Transverse colon (tissue), 4 donors: ENCODE results near the gene SLC4A2.
A peak's percentile ranks its signal among the peaks of the same experiment; 100 is the strongest.

Source experiments
- CTCF ChIP-seq, 5 experiments: fragments of 200-600 bp in 3 of 5; fragments of 450-650 bp in 2 of 5; sonication (generic) in 3 of 5; IDR thresholded peaks; 1 replicate in 2 of 5; 2 replicates in 3 of 5; pipeline ENCODE4 v1.5.1; 2016 to 2017; ENCODE audit warnings: antibody characterized with exemption in 5 of 5, inconsistent platforms in 3 of 5, mild to moderate bottlenecking in 2 of 5, moderate library complexity in 1 of 5
- EP300 ChIP-seq: sonication (generic); formaldehyde crosslinking; IDR thresholded peaks from one replicate; pipeline ENCODE4 v1.6.1; 2017; ENCODE audit warnings: antibody characterized with exemption, low read depth
- POLR2A ChIP-seq: fragments of 450-650 bp; IDR thresholded peaks from one replicate; pipeline ENCODE4 v1.6.1; 2016; ENCODE audit warnings: antibody characterized with exemption, mild to moderate bottlenecking, moderate library complexity
- POLR2AphosphoS5 ChIP-seq, 3 donors: sonication (generic); formaldehyde crosslinking; IDR thresholded peaks; one replicate each; pipeline ENCODE4 v1.6.1; 2016; ENCODE audit warnings: antibody characterized with exemption in 3 of 3

- no peak for TF ChIP-seq CTCF (IDR thresholded peaks at IDR 0.05)
- peak; percentile 35 for TF ChIP-seq POLR2A
- no peak for TF ChIP-seq EP300
- TF ChIP-seq POLR2AphosphoS5 (IDR thresholded peaks at IDR 0.05) = no peak
These were observed 3.2 kb downstream of the SLC4A2 start for GRCh38 chr7:151062399-151063211.
